GM23338 (cell line): ENCODE data around the gene WEE2. TPM values are rescaled to one million over a fixed set of nuclear protein-coding genes. Genes with fewer than 3 reads are reported as not detected.

Experiments used
- CREB1 ChIP-seq: fragments of 250-450 bp; sonication (Bioruptor Pico); IDR thresholded peaks from 2 replicates; pipeline ENCODE4 v1.5.0; 2020; ENCODE audit warnings: low read depth, mild to moderate bottlenecking, moderate library complexity
- EZH2 ChIP-seq: fragments of 200-600 bp; sonication (generic); IDR thresholded peaks from one replicate; pipeline ENCODE4 v1.8.0; 2017; ENCODE audit warnings: antibody characterized with exemption, mild to moderate bottlenecking, low read depth; ENCODE audit not compliant: unreplicated experiment
- EZH2phosphoT487 ChIP-seq: fragments of 200-600 bp; sonication (generic); IDR thresholded peaks from one replicate; pipeline ENCODE4 v1.8.1; 2018; ENCODE audit warnings: antibody characterized with exemption; ENCODE audit not compliant: unreplicated experiment
- JUNB ChIP-seq: IDR thresholded peaks from one replicate; pipeline ENCODE4 v1.6.1; 2016; ENCODE audit warnings: antibody characterized with exemption; ENCODE audit not compliant: unreplicated experiment
- NANOG ChIP-seq: IDR thresholded peaks from 2 replicates; pipeline ENCODE4 v1.6.1; 2016; ENCODE audit warnings: antibody characterized with exemption, borderline replicate concordance
- POLR2AphosphoS5 ChIP-seq: IDR thresholded peaks from 2 replicates; pipeline ENCODE4 v1.6.1; 2016; ENCODE audit warnings: antibody characterized with exemption, low read depth
- STAT1 ChIP-seq: IDR thresholded peaks from one replicate; pipeline ENCODE4 v1.6.1; 2016; ENCODE audit warnings: antibody characterized with exemption; ENCODE audit not compliant: unreplicated experiment
- polyA plus RNA-seq: library from polyadenylated mRNA; unstranded; fragments of >200 nt; fragmentation: Nextera tagmentation; extraction: Ambion mirVana; gene quantifications from 2 replicates; pipeline ENCODE4 v1.2.1, GENCODE V29; 2016
- total RNA-seq: library from RNA; depleted of rRNA; stranded (reverse); fragments of >200 nt; shearing (Covaris generic); gene quantifications from 2 replicates; pipeline ENCODE4 v1.2.3, GENCODE V29; 2014
- TF ChIP-seq, protein P1 (sequence below): fragments of 250-450 bp; sonication (Bioruptor Pico); IDR thresholded peaks from 2 replicates; pipeline ENCODE4 v1.5.0; 2020; ENCODE audit warnings: mild to moderate bottlenecking, moderate library complexity
- TF ChIP-seq, protein P2 (sequence below): IDR thresholded peaks from 2 replicates; pipeline ENCODE4 v1.6.1; 2016; ENCODE audit warnings: antibody characterized with exemption

The WEE2 gene
- total and polyA plus RNA-seq, 2 experiments from 2014 or later = not detected

DNA sequence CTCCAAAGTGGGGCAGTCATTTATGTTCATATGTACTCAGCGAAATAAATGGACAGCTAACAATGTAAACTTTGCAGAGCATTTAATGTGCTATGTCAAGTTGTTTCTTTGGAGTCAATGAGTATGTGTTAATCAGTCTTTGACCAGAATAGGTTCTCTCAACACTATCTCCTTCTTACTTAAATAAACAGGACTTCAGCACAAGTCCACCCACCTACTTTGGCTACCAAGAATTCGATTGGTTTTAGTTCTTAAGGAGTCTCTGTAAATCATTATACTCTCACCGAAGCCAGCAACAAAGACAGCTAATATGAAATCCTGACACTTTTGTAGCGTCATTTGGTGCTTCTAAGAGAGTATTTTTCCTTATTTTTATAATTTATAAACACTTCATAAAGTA, 6.9 kb downstream of the WEE2 start (continued):
- TF ChIP-seq, protein P1, sequence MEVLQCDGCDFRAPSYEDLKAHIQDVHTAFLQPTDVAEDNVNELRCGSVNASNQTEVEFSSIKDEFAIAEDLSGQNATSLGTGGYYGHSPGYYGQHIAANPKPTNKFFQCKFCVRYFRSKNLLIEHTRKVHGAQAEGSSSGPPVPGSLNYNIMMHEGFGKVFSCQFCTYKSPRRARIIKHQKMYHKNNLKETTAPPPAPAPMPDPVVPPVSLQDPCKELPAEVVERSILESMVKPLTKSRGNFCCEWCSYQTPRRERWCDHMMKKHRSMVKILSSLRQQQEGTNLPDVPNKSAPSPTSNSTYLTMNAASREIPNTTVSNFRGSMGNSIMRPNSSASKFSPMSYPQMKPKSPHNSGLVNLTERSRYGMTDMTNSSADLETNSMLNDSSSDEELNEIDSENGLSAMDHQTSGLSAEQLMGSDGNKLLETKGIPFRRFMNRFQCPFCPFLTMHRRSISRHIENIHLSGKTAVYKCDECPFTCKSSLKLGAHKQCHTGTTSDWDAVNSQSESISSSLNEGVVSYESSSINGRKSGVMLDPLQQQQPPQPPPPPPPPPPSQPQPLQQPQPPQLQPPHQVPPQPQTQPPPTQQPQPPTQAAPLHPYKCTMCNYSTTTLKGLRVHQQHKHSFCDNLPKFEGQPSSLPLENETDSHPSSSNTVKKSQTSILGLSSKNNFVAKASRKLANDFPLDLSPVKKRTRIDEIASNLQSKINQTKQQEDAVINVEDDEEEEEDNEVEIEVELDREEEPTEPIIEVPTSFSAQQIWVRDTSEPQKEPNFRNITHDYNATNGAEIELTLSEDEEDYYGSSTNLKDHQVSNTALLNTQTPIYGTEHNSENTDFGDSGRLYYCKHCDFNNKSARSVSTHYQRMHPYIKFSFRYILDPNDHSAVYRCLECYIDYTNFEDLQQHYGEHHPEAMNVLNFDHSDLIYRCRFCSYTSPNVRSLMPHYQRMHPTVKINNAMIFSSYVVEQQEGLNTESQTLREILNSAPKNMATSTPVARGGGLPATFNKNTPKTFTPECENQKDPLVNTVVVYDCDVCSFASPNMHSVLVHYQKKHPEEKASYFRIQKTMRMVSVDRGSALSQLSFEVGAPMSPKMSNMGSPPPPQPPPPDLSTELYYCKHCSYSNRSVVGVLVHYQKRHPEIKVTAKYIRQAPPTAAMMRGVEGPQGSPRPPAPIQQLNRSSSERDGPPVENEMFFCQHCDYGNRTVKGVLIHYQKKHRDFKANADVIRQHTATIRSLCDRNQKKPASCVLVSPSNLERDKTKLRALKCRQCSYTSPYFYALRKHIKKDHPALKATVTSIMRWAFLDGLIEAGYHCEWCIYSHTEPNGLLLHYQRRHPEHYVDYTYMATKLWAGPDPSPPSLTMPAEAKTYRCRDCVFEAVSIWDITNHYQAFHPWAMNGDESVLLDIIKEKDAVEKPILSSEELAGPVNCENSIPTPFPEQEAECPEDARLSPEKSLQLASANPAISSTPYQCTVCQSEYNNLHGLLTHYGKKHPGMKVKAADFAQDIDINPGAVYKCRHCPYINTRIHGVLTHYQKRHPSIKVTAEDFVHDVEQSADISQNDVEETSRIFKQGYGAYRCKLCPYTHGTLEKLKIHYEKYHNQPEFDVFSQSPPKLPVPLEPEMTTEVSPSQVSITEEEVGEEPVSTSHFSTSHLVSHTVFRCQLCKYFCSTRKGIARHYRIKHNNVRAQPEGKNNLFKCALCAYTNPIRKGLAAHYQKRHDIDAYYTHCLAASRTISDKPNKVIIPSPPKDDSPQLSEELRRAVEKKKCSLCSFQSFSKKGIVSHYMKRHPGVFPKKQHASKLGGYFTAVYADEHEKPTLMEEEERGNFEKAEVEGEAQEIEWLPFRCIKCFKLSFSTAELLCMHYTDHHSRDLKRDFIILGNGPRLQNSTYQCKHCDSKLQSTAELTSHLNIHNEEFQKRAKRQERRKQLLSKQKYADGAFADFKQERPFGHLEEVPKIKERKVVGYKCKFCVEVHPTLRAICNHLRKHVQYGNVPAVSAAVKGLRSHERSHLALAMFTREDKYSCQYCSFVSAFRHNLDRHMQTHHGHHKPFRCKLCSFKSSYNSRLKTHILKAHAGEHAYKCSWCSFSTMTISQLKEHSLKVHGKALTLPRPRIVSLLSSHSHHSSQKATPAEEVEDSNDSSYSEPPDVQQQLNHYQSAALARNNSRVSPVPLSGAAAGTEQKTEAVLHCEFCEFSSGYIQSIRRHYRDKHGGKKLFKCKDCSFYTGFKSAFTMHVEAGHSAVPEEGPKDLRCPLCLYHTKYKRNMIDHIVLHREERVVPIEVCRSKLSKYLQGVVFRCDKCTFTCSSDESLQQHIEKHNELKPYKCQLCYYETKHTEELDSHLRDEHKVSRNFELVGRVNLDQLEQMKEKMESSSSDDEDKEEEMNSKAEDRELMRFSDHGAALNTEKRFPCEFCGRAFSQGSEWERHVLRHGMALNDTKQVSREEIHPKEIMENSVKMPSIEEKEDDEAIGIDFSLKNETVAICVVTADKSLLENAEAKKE = no peak
- TF ChIP-seq POLR2AphosphoS5 (no peak), CREB1 (no peak), EZH2 (no peak), NANOG (no peak), EZH2phosphoT487 (no peak), STAT1 (no peak), JUNB (no peak)
- TF ChIP-seq, protein P2, sequence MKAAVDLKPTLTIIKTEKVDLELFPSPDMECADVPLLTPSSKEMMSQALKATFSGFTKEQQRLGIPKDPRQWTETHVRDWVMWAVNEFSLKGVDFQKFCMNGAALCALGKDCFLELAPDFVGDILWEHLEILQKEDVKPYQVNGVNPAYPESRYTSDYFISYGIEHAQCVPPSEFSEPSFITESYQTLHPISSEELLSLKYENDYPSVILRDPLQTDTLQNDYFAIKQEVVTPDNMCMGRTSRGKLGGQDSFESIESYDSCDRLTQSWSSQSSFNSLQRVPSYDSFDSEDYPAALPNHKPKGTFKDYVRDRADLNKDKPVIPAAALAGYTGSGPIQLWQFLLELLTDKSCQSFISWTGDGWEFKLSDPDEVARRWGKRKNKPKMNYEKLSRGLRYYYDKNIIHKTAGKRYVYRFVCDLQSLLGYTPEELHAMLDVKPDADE = no peak
